OCI-LY7 (cell line): ENCODE results near the gene DNAAF1.

ENCODE experiments used
- CTCF ChIP-seq: fragments of 200-600 bp; sonication (generic); conservative IDR thresholded peaks from 2 replicates; pipeline ENCODE4 v1.5.1; 2014; ENCODE audit warnings: mild to moderate bottlenecking, antibody characterized with exemption, low read length, moderate library complexity, mixed read lengths
- EZH2phosphoT487 ChIP-seq: fragments of 200-600 bp; sonication (generic); IDR thresholded peaks from 2 replicates; pipeline ENCODE4 v1.6.1; 2018; ENCODE audit warnings: low read depth, borderline replicate concordance, mild to moderate bottlenecking, mixed run types, antibody characterized with exemption, low read length, moderate library complexity, mixed read lengths

GRCh38 chr16:84226026-84226425 is 80.9 kb downstream of the DNAAF1 start:
- TF ChIP-seq CTCF (no peak), EZH2phosphoT487 (no peak)
